ENCODE results near the gene TTBK2.

The TTBK2 gene

DNA sequence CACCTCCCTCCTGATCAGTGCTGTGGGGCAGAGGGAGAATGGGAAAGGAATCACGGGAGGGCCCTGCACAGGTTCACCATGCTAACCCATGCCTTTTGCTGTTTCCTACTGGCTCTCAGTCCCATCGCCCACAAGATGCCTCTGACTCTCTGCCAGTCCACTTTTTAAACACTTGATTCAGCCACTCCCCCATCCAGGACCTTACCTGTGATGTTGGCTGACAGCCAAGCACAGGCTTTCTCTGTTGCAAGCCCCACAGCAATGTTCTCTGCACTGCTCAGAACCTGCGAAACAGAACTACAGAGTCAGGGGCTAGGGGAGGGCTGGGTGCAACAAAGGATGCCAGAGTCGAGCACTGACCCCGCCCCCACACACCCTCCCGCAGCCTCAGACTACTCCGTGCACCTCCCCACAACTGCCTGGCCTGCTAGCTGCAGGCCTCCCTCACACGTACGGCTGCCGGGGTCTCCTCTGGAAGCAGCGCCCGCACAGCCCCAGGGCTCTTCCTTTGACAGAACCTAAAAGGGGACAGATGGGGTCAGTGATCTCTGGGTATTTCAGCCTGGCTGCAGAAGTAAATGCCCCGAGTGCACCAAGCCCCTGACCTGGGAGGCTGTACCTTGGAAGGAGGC is 192.7 kb downstream of the TTBK2 start:
- H3K4me3 Mint-ChIP-seq, result no peak overlapping the region
- H3K27ac Mint-ChIP-seq, result no peak overlapping the region
- no peak for DNase-seq
- no peaks in the 10 kb centered on the region for H3K4me1 Mint-ChIP-seq (ENCODE audit: low read depth)
- peaks cover 93% of the 10 kb centered on the region for H3K36me3 Mint-ChIP-seq (ENCODE audit: low read depth)
- H3K27me3 Mint-ChIP-seq, result no peaks in the 10 kb centered on the region
- no peaks in the 10 kb centered on the region for H3K9me3 Mint-ChIP-seq

DNA sequence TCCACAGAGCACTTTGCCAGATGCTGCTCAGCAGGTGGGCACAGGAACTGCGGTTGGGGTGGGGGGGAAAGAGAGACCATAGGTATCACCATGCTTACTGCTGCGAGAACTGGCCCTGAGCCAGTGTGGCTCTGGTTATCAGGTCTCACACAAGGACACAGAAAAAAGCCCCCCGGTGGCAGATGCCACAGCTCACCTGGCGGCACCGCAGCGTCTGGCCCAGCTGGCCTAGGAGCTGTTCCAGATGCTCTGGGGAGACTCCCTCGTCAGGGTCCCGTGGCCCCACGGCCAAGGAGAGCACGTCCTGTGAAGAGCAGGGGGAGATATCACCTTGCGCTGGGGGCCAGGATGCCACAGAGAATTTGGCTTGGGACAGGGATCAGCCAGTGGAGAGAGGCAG is 194.5 kb downstream of the TTBK2 start:
- peak overlapping the region; percentile 49 for H3K27ac Mint-ChIP-seq
- H3K36me3 Mint-ChIP-seq (ENCODE audit: low read depth), result peaks cover 87% of the 10 kb centered on the region
- no peaks in the 10 kb centered on the region for H3K4me1 Mint-ChIP-seq (ENCODE audit: low read depth)
- DNase-seq, result no peak
- H3K27me3 Mint-ChIP-seq, result no peaks in the 10 kb centered on the region
- H3K9me3 Mint-ChIP-seq, result no peaks in the 10 kb centered on the region
- H3K4me3 Mint-ChIP-seq, result no peak overlapping the region

DNA sequence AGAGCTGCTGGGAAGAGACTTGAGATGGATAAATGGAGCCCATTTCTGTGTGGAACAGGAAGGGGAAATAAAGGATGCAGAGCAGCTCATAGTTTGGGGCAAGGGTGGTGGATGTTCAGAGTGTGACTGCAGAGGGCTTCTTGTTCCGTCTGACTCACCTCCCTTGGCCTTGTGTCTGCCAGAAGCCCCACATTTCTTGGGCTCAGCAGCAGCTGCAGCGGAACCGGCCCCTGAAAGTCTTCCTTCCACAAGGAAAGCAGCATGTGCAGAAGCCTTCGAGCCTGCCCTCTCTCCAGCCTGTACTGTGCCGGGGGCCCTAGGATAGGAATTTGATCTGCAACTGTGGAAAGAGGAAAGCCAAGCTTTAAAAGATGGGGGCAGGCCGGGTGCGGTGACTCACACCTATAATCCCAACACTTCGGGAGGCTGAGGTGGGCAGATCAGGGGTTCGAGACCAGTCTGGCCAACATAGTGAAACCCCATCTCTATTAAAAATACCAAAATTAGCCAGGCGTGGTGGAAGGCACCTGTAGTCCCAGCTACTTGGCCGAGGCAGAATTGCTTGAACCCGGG is 195.2 kb downstream of the TTBK2 start:
- Mint-ChIP-seq H3K36me3 (ENCODE audit: low read depth) (peaks cover 86% of the 10 kb centered on the region), H3K4me1 (ENCODE audit: low read depth) (no peaks in the 10 kb centered on the region), H3K4me3 (no peak overlapping the region), H3K27ac (peak overlapping the region; percentile 5), H3K9me3 (no peaks in the 10 kb centered on the region), H3K27me3 (no peaks in the 10 kb centered on the region)
- no peak for DNase-seq

- Mint-ChIP-seq H3K4me1 (ENCODE audit: low read depth) (no peaks in the 10 kb centered on the region), H3K27me3 (no peaks in the 10 kb centered on the region), H3K36me3 (ENCODE audit: low read depth) (peaks cover 87% of the 10 kb centered on the region), H3K9me3 (no peaks in the 10 kb centered on the region), H3K4me3 (no peak overlapping the region), H3K27ac (no peak overlapping the region)
- no peak for DNase-seq
Measured at GRCh38 chr15:42724276-42724675, 196.3 kb downstream of the TTBK2 start.

DNA sequence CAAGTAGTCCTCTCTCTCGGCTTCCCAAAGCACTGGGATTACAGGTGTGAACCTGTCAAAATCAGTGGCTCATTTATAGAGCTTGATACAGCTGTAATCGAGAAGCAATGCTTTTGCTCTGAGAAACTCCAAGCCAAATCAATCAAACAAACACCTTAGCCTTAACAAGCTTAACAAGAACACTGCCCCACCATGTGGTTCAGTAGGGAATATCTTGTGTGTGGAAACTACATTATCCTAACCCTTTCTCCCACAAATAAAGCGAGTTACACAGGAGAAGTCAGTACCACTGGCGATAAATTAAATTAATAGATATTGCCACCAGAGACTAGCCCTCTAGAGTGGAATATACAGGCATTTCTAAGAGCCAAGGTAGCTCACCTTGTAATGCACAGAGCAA is 197.5 kb downstream of the TTBK2 start:
- H3K27ac Mint-ChIP-seq, result peak overlapping the region; percentile 81
- DNase-seq, result no peak
- peaks cover 82% of the 10 kb centered on the region for H3K36me3 Mint-ChIP-seq (ENCODE audit: low read depth)
- H3K27me3 Mint-ChIP-seq, result no peaks in the 10 kb centered on the region
- no peak overlapping the region for H3K4me3 Mint-ChIP-seq
- H3K9me3 Mint-ChIP-seq, result no peaks in the 10 kb centered on the region
- no peaks in the 10 kb centered on the region for H3K4me1 Mint-ChIP-seq (ENCODE audit: low read depth)

DNA sequence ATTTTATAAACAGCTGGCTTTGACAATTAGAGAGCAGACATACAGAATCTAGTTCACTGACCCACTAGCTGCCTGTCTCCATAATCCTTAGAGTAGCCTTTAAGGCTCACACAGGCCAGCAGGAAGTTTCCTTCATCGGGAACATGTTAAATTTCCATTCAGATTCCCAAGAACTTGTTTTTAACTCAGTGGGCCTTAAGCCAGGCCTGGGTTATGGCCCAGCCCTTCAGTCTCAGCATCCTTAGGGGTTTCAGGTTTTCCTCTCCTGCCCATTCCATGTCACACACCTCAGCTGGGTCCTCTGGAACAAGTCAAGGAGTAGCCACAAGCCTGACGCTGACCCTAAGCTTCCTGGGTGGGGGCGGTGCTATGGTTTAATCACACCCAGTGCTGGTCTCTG is 198.7 kb downstream of the TTBK2 start:
- DNase-seq, result no peak
- H3K36me3 Mint-ChIP-seq (ENCODE audit: low read depth), result peaks cover 70% of the 10 kb centered on the region
- H3K4me3 Mint-ChIP-seq, result no peak overlapping the region
- peak overlapping the region; percentile 38 for H3K27ac Mint-ChIP-seq
- no peaks in the 10 kb centered on the region for H3K27me3 Mint-ChIP-seq
- no peaks in the 10 kb centered on the region for H3K9me3 Mint-ChIP-seq
- no peaks in the 10 kb centered on the region for H3K4me1 Mint-ChIP-seq (ENCODE audit: low read depth)

- H3K36me3 Mint-ChIP-seq (ENCODE audit: low read depth), result peaks cover 61% of the 10 kb centered on the region
- H3K4me3 Mint-ChIP-seq, result no peak overlapping the region
- no peaks in the 10 kb centered on the region for H3K4me1 Mint-ChIP-seq (ENCODE audit: low read depth)
- H3K27ac Mint-ChIP-seq, result no peak overlapping the region
- no peaks in the 10 kb centered on the region for H3K9me3 Mint-ChIP-seq
- no peak for DNase-seq
- H3K27me3 Mint-ChIP-seq, result no peaks in the 10 kb centered on the region
Measured at GRCh38 chr15:42721016-42721415, 199.6 kb downstream of the TTBK2 start.

GRCh38 chr15:42720071-42720470 is 200.5 kb downstream of the TTBK2 start:
- H3K4me3 Mint-ChIP-seq, result no peak overlapping the region
- DNase-seq, result no peak
- H3K27ac Mint-ChIP-seq, result peak overlapping the region; percentile 76
- H3K36me3 Mint-ChIP-seq (ENCODE audit: low read depth), result peaks cover 53% of the 10 kb centered on the region
- H3K27me3 Mint-ChIP-seq, result no peaks in the 10 kb centered on the region
- no peaks in the 10 kb centered on the region for H3K9me3 Mint-ChIP-seq
- no peaks in the 10 kb centered on the region for H3K4me1 Mint-ChIP-seq (ENCODE audit: low read depth)

DNA sequence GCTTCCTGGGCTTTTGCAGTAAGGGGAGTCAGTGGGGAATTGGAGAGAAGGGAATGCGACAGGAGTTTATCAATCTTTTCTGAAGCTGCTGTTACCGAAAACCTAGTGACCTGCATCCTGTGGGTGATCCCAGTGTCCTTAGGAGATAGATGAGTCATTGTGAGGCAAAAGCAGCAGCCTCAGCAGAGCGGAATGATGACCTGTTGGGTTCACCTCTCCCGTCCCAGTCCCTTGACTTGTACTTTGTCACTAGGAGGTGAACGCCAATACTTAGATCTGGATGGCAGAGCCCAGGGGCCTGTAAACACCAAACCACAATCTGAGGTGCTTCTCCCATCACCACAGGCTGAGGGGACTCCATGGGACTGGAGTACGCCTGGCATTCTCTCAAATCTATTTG is 201.5 kb downstream of the TTBK2 start:
- no peak overlapping the region for H3K27ac Mint-ChIP-seq
- DNase-seq, result no peak
- no peak overlapping the region for H3K4me3 Mint-ChIP-seq
- H3K27me3 Mint-ChIP-seq, result no peaks in the 10 kb centered on the region
- peaks cover 43% of the 10 kb centered on the region for H3K36me3 Mint-ChIP-seq (ENCODE audit: low read depth)
- H3K4me1 Mint-ChIP-seq (ENCODE audit: low read depth), result no peaks in the 10 kb centered on the region
- H3K9me3 Mint-ChIP-seq, result no peaks in the 10 kb centered on the region

- no peak overlapping the region for H3K27ac Mint-ChIP-seq
- DNase-seq, result no peak
Measured at GRCh38 chr15:42716626-42717025, 204.0 kb downstream of the TTBK2 start.

DNA sequence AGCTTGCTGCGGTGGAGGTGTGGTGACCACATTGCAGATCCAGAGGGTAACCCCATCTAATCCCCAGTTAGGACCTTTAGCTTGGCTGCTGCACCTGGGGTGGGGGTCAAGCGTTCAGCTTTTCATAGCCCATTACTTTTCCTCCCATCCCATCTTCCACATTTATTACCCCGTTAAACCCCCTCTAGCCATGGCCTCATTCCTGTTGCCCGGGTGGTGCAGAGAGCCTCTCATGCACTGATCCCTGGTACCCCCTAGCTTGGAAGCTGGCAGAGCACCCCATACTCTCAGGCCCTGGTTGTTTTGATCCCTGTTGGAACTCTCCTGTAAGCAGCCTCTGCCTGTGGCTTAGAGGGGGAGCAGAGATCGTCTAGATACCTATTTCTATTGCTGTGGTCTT is 204.5 kb downstream of the TTBK2 start:
- DNase-seq, result no peak
- H3K27me3 Mint-ChIP-seq, result no peaks in the 10 kb centered on the region
- H3K4me3 Mint-ChIP-seq, result no peak overlapping the region
- H3K9me3 Mint-ChIP-seq, result no peaks in the 10 kb centered on the region
- H3K27ac Mint-ChIP-seq, result no peak overlapping the region
- peaks cover 22% of the 10 kb centered on the region for H3K36me3 Mint-ChIP-seq (ENCODE audit: low read depth)
- no peaks in the 10 kb centered on the region for H3K4me1 Mint-ChIP-seq (ENCODE audit: low read depth)

More at GRCh38 chr15:42716626-42717025, 204.0 kb downstream of the TTBK2 start:
- Mint-ChIP-seq H3K27me3 (no peaks in the 10 kb centered on the region), H3K4me3 (no peak overlapping the region), H3K36me3 (ENCODE audit: low read depth) (peaks cover 24% of the 10 kb centered on the region), H3K4me1 (ENCODE audit: low read depth) (no peaks in the 10 kb centered on the region), H3K9me3 (no peaks in the 10 kb centered on the region)

- Mint-ChIP-seq H3K36me3 (ENCODE audit: low read depth) (peaks cover 2% of the 10 kb centered on the region), H3K4me3 (no peak overlapping the region), H3K27me3 (no peaks in the 10 kb centered on the region), H3K4me1 (ENCODE audit: low read depth) (peaks cover 7% of the 10 kb centered on the region), H3K27ac (no peak overlapping the region), H3K9me3 (no peaks in the 10 kb centered on the region)
- DNase-seq, result no peak
Measured at GRCh38 chr15:42712584-42712983, 208.0 kb downstream of the TTBK2 start.

- no peak for DNase-seq
- peaks cover 7% of the 10 kb centered on the region for H3K4me1 Mint-ChIP-seq (ENCODE audit: low read depth)
- H3K36me3 Mint-ChIP-seq (ENCODE audit: low read depth), result peaks cover 2% of the 10 kb centered on the region
- no peaks in the 10 kb centered on the region for H3K9me3 Mint-ChIP-seq
- H3K4me3 Mint-ChIP-seq, result no peak overlapping the region
- no peaks in the 10 kb centered on the region for H3K27me3 Mint-ChIP-seq
- H3K27ac Mint-ChIP-seq, result no peak overlapping the region
Measured at GRCh38 chr15:42711746-42712145, 208.8 kb downstream of the TTBK2 start.

- Mint-ChIP-seq H3K27me3 (no peaks in the 10 kb centered on the region), H3K4me1 (ENCODE audit: low read depth) (peaks cover 7% of the 10 kb centered on the region), H3K9me3 (no peaks in the 10 kb centered on the region), H3K36me3 (ENCODE audit: low read depth) (peaks cover 2% of the 10 kb centered on the region), H3K4me3 (no peak overlapping the region), H3K27ac (no peak overlapping the region)
- no peak for DNase-seq
Measured at GRCh38 chr15:42710662-42711061, 209.9 kb downstream of the TTBK2 start.

GRCh38 chr15:42707873-42708544 is 212.6 kb downstream of the TTBK2 start:
- H3K4me1 Mint-ChIP-seq (ENCODE audit: low read depth), result peaks cover 7% of the 10 kb centered on the region
- peaks cover 2% of the 10 kb centered on the region for H3K36me3 Mint-ChIP-seq (ENCODE audit: low read depth)
- no peak overlapping the region for H3K4me3 Mint-ChIP-seq
- H3K27me3 Mint-ChIP-seq, result no peaks in the 10 kb centered on the region
- no peak for DNase-seq
- H3K27ac Mint-ChIP-seq, result peak overlapping the region; percentile 35
- no peaks in the 10 kb centered on the region for H3K9me3 Mint-ChIP-seq

Data from activated T-cell treated with anti-CD3 and anti-CD28 coated beads, Interleukin-2, amount 50 U/mL, for 24 hours (primary cell).